ENCODE results near the gene PON3. TPM values are rescaled to one million over a fixed set of nuclear protein-coding genes. Genes with fewer than 3 reads are reported as not detected.

Gene PON3
- total and polyA plus RNA-seq, 2 of the 8 experiments (the other 6 are each of a cell fraction or from before 2014, with no cell fraction given) = not detected

- TF ChIP-seq TAF1 (IDR thresholded peaks at IDR 0.05; ENCODE audit: low read depth, low read length) = no peak
- no peak for TF ChIP-seq ASH2L (IDR thresholded peaks at IDR 0.05; ENCODE audit: low read length)
- no peak for TF ChIP-seq TEAD4 (IDR thresholded peaks at IDR 0.05; ENCODE audit: low read depth, low read length)
- TF ChIP-seq GABPA (IDR thresholded peaks at IDR 0.05; ENCODE audit: borderline replicate concordance, insufficient read depth, low read length) = no peak
Measured at GRCh38 chr7:95311389-95311788, 84.8 kb downstream of the PON3 start (continued).
